Cardiac fibroblast (primary cell): ENCODE results near the gene ZBTB7C.
A peak's percentile ranks its signal among the peaks of the same experiment; 100 is the strongest.

Experiments used
- DNase-seq, 2 donors: peaks; one replicate each; pipeline versions ENCODE4 v3.0.0 to v3.0.0-alpha.2; 2010; ENCODE audit warnings: low read depth in 2 of 2
- H3K4me3 ChIP-seq, 2 donors: replicated peaks in 1 of 2; 1 replicate in 1 of 2; 2 replicates in 1 of 2; pipeline ENCODE4 v1.5.1; 2011; ENCODE audit warnings: low read depth in 2 of 2, low read length in 2 of 2, mild to moderate bottlenecking in 2 of 2, moderate library complexity in 1 of 2
- CTCF ChIP-seq: IDR thresholded peaks from one replicate; pipeline ENCODE4 v1.5.1; 2011; ENCODE audit warnings: low read depth, mild to moderate bottlenecking, low read length, inconsistent platforms

The ZBTB7C gene

GRCh38 chr18:48351216-48352050 is 57.8 kb downstream of the ZBTB7C start:
- no peak overlapping the region for H3K4me3 ChIP-seq
- DNase-seq = no peak
- TF ChIP-seq CTCF = no peak

GRCh38 chr18:48348739-48349138 is 60.4 kb downstream of the ZBTB7C start:
- no peak for TF ChIP-seq CTCF
- DNase-seq = no peak
- no peak overlapping the region for H3K4me3 ChIP-seq

GRCh38 chr18:48347756-48348326 is 61.3 kb downstream of the ZBTB7C start:
- DNase-seq = no peak
- no peak for TF ChIP-seq CTCF
- no peak overlapping the region for H3K4me3 ChIP-seq

DNA sequence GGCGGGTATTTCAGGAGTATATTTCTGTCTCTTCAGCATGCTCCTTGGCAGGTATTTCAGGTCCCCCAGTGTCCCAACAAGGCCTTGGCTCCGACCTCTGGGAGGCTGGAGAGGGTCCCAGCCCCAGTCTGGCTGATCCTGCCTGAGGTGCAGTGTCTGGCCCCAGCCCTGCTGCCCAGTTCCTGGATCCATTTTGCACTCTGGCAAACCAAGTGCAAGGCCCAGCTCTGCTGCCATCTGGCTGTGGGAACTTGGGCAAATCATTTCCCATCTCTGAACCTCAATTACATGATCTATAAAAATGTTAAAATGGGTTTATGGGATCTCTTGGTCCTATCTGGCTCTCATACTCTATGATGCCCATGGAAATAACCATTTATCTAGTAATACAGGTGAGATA is 63.6 kb downstream of the ZBTB7C start:
- H3K4me3 ChIP-seq = no peak overlapping the region
- DNase-seq = peak; percentile 28 to 38
- peak; percentile 53 for TF ChIP-seq CTCF

DNA sequence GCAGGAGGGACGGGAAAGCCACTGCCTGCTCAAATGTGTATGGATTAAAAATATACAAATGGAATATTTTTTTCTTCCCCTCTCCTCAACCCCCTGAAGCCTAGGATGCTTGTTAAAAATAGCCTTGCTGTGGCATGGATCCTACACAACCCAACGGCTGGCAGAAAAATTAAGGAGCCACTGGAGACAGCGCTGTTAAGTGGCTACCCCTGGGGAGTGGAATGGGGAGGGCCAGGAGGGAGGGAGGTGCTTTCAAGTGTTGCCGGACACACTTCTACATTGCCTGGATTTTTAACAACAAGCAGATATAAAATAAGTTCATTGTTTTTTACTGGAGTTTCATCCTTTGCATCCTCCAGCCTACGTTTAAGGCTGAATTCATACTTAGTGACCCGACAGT is 66.6 kb downstream of the ZBTB7C start:
- H3K4me3 ChIP-seq = no peak overlapping the region
- no peak for TF ChIP-seq CTCF
- no peak for DNase-seq

- no peak for TF ChIP-seq CTCF
- no peak overlapping the region for H3K4me3 ChIP-seq
- no peak for DNase-seq
Measured at GRCh38 chr18:48342125-48342524, 67.1 kb downstream of the ZBTB7C start.

GRCh38 chr18:48340560-48340959 is 68.6 kb downstream of the ZBTB7C start:
- TF ChIP-seq CTCF = no peak
- no peak for DNase-seq

More at GRCh38 chr18:48340560-48340959, 68.6 kb downstream of the ZBTB7C start:
- H3K4me3 ChIP-seq = no peak overlapping the region
